Naive B cell (primary cell): ENCODE data around the gene FRMD4A. TPM values are rescaled to one million over a fixed set of nuclear protein-coding genes. Genes with fewer than 3 reads are reported as not detected.
A peak's percentile ranks its signal among the peaks of the same experiment; 100 is the strongest.
"Not testable (repeated sequence)": the region's sequence is repeated elsewhere in the genome, so short reads cannot be mapped to it uniquely, and the experiment has no call there.

ENCODE experiments used
- ATAC-seq, 2 donors: fragments of 150-1000 bp; cut with Tn5 transposase; 2 replicates each; pipeline ENCODE4 v1.10.0; 2021; ENCODE audit warnings: low read depth in 2 of 2, mild to moderate bottlenecking in 2 of 2, moderate library complexity in 2 of 2
- DNase-seq: peaks from one replicate; pipeline ENCODE4 v3.0.0; 2022
- H3K27ac Mint-ChIP-seq, 6 donors: one replicate each; pipeline ENCODE4 v1.8.0; 2020 to 2022; ENCODE audit warnings: mild to moderate bottlenecking in 6 of 6, mixed read lengths in 6 of 6, moderate library complexity in 5 of 6, inconsistent platforms in 2 of 6
- H3K27me3 Mint-ChIP-seq, 3 donors: one replicate each; pipeline ENCODE4 v1.8.0; 2021 to 2022; ENCODE audit warnings: mixed read lengths in 3 of 3, mild to moderate bottlenecking in 1 of 3
- H3K36me3 Mint-ChIP-seq, 2 donors: one replicate each; pipeline ENCODE4 v1.8.0; 2020 to 2022; ENCODE audit warnings: mixed read lengths in 2 of 2, inconsistent platforms in 1 of 2, mild to moderate bottlenecking in 1 of 2
- H3K4me1 Mint-ChIP-seq, 3 donors: one replicate each; pipeline ENCODE4 v1.8.0; 2020 to 2022; ENCODE audit warnings: mixed read lengths in 3 of 3, inconsistent platforms in 1 of 3, mild to moderate bottlenecking in 1 of 3, moderate library complexity in 1 of 3
- H3K4me3 Mint-ChIP-seq, 8 donors: one replicate each; pipeline ENCODE4 v1.8.0; 2020 to 2022; ENCODE audit warnings: mild to moderate bottlenecking in 8 of 8, mixed read lengths in 8 of 8, moderate library complexity in 8 of 8, inconsistent platforms in 2 of 8
- H3K9me3 Mint-ChIP-seq, 7 donors: one replicate each; pipeline ENCODE4 v1.8.0; 2020 to 2022; ENCODE audit warnings: mixed read lengths in 7 of 7, mild to moderate bottlenecking in 5 of 7, inconsistent platforms in 2 of 7, moderate library complexity in 1 of 7
- polyA plus RNA-seq, 6 donors: library from polyadenylated mRNA; unstranded; fragments of 300-500 nt; fragmentation: Illumina TruSeq; gene quantifications; one replicate each; pipeline ENCODE4 v1.2.3, GENCODE V29; 2021; ENCODE audit warnings: low read depth in 6 of 6

Gene FRMD4A
- polyA plus RNA-seq, 6 donors from 2014 or later, result 0.09 to 0.20 (median 0.10) TPM; not detected in 3

GRCh38 chr10:13902868-13903587 is 427.7 kb downstream of the FRMD4A start:
- Mint-ChIP-seq H3K4me1 (peaks cover 0 to 7% (median 5%) of the 10 kb centered on the region in 3 donors), H3K36me3 (no peaks in the 10 kb centered on the region), H3K27ac (no peak overlapping the region), H3K4me3 (no peak overlapping the region), H3K27me3 (peaks cover 13 to 29% (median 16%) of the 10 kb centered on the region in 3 donors), H3K9me3 (peaks cover 0 to 4% (median 0%) of the 10 kb centered on the region in 7 donors)
- DNase-seq (no peak), ATAC-seq (no peak)

GRCh38 chr10:13899941-13900340 is 430.8 kb downstream of the FRMD4A start:
- Mint-ChIP-seq H3K27ac (no peak overlapping the region), H3K36me3 (no peaks in the 10 kb centered on the region), H3K4me1 (peaks cover 0 to 1% (median under 1%) of the 10 kb centered on the region in 3 donors), H3K4me3 (no peak overlapping the region), H3K9me3 (peaks cover 0 to 14% (median 7%) of the 10 kb centered on the region in 7 donors), H3K27me3 (peaks cover 31 to 40% (median 37%) of the 10 kb centered on the region in 3 donors)
- no peak for ATAC-seq
- DNase-seq, result no peak

GRCh38 chr10:13896146-13896545 is 434.6 kb downstream of the FRMD4A start:
- H3K27ac Mint-ChIP-seq, DNase-seq: not testable (repeated sequence)
- H3K27me3 Mint-ChIP-seq, result peaks cover 52 to 60% (median 56%) of the 10 kb centered on the region in 3 donors

GRCh38 chr10:13894412-13895093 is 436.2 kb downstream of the FRMD4A start:
- Mint-ChIP-seq H3K4me1 (peaks cover 6 to 20% (median 13%) of the 10 kb centered on the region in 3 donors), H3K9me3 (peaks cover 0 to 12% (median 6%) of the 10 kb centered on the region in 7 donors), H3K27ac (no peak overlapping the region), H3K4me3 (peak overlapping the region in 3 of 8 donors; percentile 10 to 40 (median 29)), H3K36me3 (peaks cover 0 to 9% of the 10 kb centered on the region in 2 donors), H3K27me3 (peaks cover 65 to 76% (median 69%) of the 10 kb centered on the region in 3 donors)
- ATAC-seq (no peak), DNase-seq (no peak)

More at GRCh38 chr10:13896146-13896545, 434.6 kb downstream of the FRMD4A start:
- ATAC-seq, H3K4me3 Mint-ChIP-seq, H3K36me3 Mint-ChIP-seq, H3K4me1 Mint-ChIP-seq: not testable (repeated sequence)
- H3K9me3 Mint-ChIP-seq, result peaks cover 0 to 12% (median 6%) of the 10 kb centered on the region in 7 donors

GRCh38 chr10:13893926-13894325 is 436.8 kb downstream of the FRMD4A start:
- Mint-ChIP-seq H3K4me3 (peak overlapping the region in 3 of 8 donors; percentile 14 to 42 (median 40)), H3K27me3 (peaks cover 72 to 82% (median 75%) of the 10 kb centered on the region in 3 donors), H3K36me3 (peaks cover 0 to 9% of the 10 kb centered on the region in 2 donors), H3K9me3 (peaks cover 0 to 12% (median 6%) of the 10 kb centered on the region in 7 donors), H3K27ac (no peak overlapping the region), H3K4me1 (peaks cover 6 to 20% (median 13%) of the 10 kb centered on the region in 3 donors)
- no peak for DNase-seq
- no peak for ATAC-seq

GRCh38 chr10:13892871-13893270 is 437.9 kb downstream of the FRMD4A start:
- Mint-ChIP-seq H3K9me3 (peaks cover 0 to 12% (median 6%) of the 10 kb centered on the region in 7 donors), H3K27me3 (peaks cover 78 to 86% (median 86%) of the 10 kb centered on the region in 3 donors), H3K36me3 (peaks cover 0 to 9% of the 10 kb centered on the region in 2 donors), H3K4me1 (peaks cover 6 to 20% (median 13%) of the 10 kb centered on the region in 3 donors), H3K27ac (no peak overlapping the region), H3K4me3 (peak overlapping the region in 6 of 8 donors; percentile 15 to 79 (median 29))
- DNase-seq, result no peak
- ATAC-seq, result no peak

- Mint-ChIP-seq H3K9me3 (peaks cover 0 to 12% (median 6%) of the 10 kb centered on the region in 7 donors), H3K27me3 (peaks cover 86 to 89% (median 88%) of the 10 kb centered on the region in 3 donors), H3K4me3 (peak overlapping the region; percentile 53 to 86 (median 78)), H3K4me1 (peaks cover 6 to 20% (median 13%) of the 10 kb centered on the region in 3 donors), H3K36me3 (peaks cover 0 to 9% of the 10 kb centered on the region in 2 donors), H3K27ac (peak overlapping the region in 2 of 6 donors; percentile 43 to 68)
- DNase-seq (no peak), ATAC-seq (no peak)
Observed at GRCh38 chr10:13892001-13892491, 438.7 kb downstream of the FRMD4A start.

GRCh38 chr10:13891128-13892000 is 439.4 kb downstream of the FRMD4A start:
- H3K4me3 Mint-ChIP-seq, result peak overlapping the region; percentile 33 to 89 (median 81)
- peaks cover 89 to 93% (median 90%) of the 10 kb centered on the region in 3 donors for H3K27me3 Mint-ChIP-seq
- H3K36me3 Mint-ChIP-seq, result peaks cover 0 to 9% of the 10 kb centered on the region in 2 donors
- peaks cover 0 to 11% (median 6%) of the 10 kb centered on the region in 7 donors for H3K9me3 Mint-ChIP-seq
- H3K27ac Mint-ChIP-seq, result peak overlapping the region in 1 of 6 donors; percentile 87
- peaks cover 6 to 20% (median 13%) of the 10 kb centered on the region in 3 donors for H3K4me1 Mint-ChIP-seq
- peak; percentile 70 to 72 for ATAC-seq
- peak; percentile 24 for DNase-seq

- peak overlapping the region; percentile 33 to 89 (median 81) for H3K4me3 Mint-ChIP-seq
- DNase-seq (no peak), ATAC-seq (peak in 1 of 2 donors; percentile 22)
- H3K36me3 Mint-ChIP-seq, result peaks cover 0 to 9% of the 10 kb centered on the region in 2 donors
- H3K27me3 Mint-ChIP-seq, result peaks cover 81 to 91% (median 87%) of the 10 kb centered on the region in 3 donors
- peaks cover 6 to 20% (median 13%) of the 10 kb centered on the region in 3 donors for H3K4me1 Mint-ChIP-seq
- no peak overlapping the region for H3K27ac Mint-ChIP-seq
- peaks cover 0 to 6% (median 4%) of the 10 kb centered on the region in 7 donors for H3K9me3 Mint-ChIP-seq
Observed at GRCh38 chr10:13890233-13891127, 440.2 kb downstream of the FRMD4A start.

- ATAC-seq (no peak), DNase-seq (no peak)
- no peaks in the 10 kb centered on the region for H3K9me3 Mint-ChIP-seq
- peaks cover 69 to 76% (median 70%) of the 10 kb centered on the region in 3 donors for H3K27me3 Mint-ChIP-seq
- no peak overlapping the region for H3K27ac Mint-ChIP-seq
- H3K4me1 Mint-ChIP-seq, result peaks cover 6 to 20% (median 9%) of the 10 kb centered on the region in 3 donors
- H3K4me3 Mint-ChIP-seq, result no peak overlapping the region
- no peaks in the 10 kb centered on the region for H3K36me3 Mint-ChIP-seq
Observed at GRCh38 chr10:13887761-13888160, 443.0 kb downstream of the FRMD4A start.

- H3K27ac Mint-ChIP-seq, result peak overlapping the region in 1 of 6 donors; percentile 27
- ATAC-seq, result no peak
- H3K36me3 Mint-ChIP-seq, result no peaks in the 10 kb centered on the region
Observed at GRCh38 chr10:13885238-13885990, 445.3 kb downstream of the FRMD4A start.

More at GRCh38 chr10:13885238-13885990, 445.3 kb downstream of the FRMD4A start:
- Mint-ChIP-seq H3K4me3 (no peak overlapping the region), H3K27me3 (peaks cover 48 to 61% (median 53%) of the 10 kb centered on the region in 3 donors), H3K9me3 (no peaks in the 10 kb centered on the region), H3K4me1 (peaks cover 0 to 4% (median 3%) of the 10 kb centered on the region in 3 donors)
- DNase-seq, result no peak
